K562 (cell line): ENCODE data around the gene RAD52. TPM values are rescaled to one million over a fixed set of nuclear protein-coding genes. Genes with fewer than 3 reads are reported as not detected.

Source experiments
- CHD2 ChIP-seq: IDR thresholded peaks from 2 replicates; pipeline ENCODE4 v1.6.1; 2011; ENCODE audit warnings: low read depth, low read length
- CREB1 ChIP-seq, 2 experiments: sonication (generic) in 1 of 2; formaldehyde crosslinking in 1 of 2; IDR thresholded peaks; 2 replicates each; pipeline versions ENCODE4 v1.6.1 to v1.8.0; 2012 to 2022; ENCODE audit warnings: inconsistent platforms in 1 of 2, mild to moderate bottlenecking in 1 of 2, missing genetic modification reagents in 1 of 2, moderate library complexity in 1 of 2
- E2F3 ChIP-seq: fragments of 250-450 bp; sonication (Bioruptor Pico); IDR thresholded peaks from 2 replicates; pipeline ENCODE4 v1.4.0; 2020; ENCODE audit warnings: mild to moderate bottlenecking
- HDAC2 ChIP-seq: fragments of 450-650 bp; IDR thresholded peaks from 2 replicates; pipeline ENCODE4 v1.6.1; 2016; ENCODE audit warnings: mild to moderate bottlenecking
- LARP7 ChIP-seq: fragments of 450-650 bp; IDR thresholded peaks from 2 replicates; pipeline ENCODE4 v1.6.1; 2016
- MEF2D ChIP-seq: conservative IDR thresholded peaks from 2 replicates; pipeline ENCODE4 v1.6.1; 2016; ENCODE audit warnings: low read depth, missing genetic modification characterization, missing compliant biosample characterization
- NCOR1 ChIP-seq: fragments of 450-650 bp; IDR thresholded peaks from 2 replicates; pipeline ENCODE4 v1.6.1; 2016; ENCODE audit warnings: mild to moderate bottlenecking, moderate library complexity
- NFRKB ChIP-seq: fragments of 450-650 bp; IDR thresholded peaks from 2 replicates; pipeline ENCODE4 v1.6.1; 2016; ENCODE audit warnings: low read depth
- NFXL1 ChIP-seq: fragments of 450-650 bp; formaldehyde crosslinking; IDR thresholded peaks from 2 replicates; pipeline ENCODE4 v1.4.0; 2021; ENCODE audit warnings: mild to moderate bottlenecking
- POLR2A ChIP-seq: fragments of 450-650 bp; conservative IDR thresholded peaks from 2 replicates; pipeline ENCODE4 v1.6.1; 2016
- RCOR1 ChIP-seq, 2 experiments: IDR thresholded peaks; 2 replicates each; pipeline ENCODE4 v1.6.1; 2012; ENCODE audit warnings: low read depth in 2 of 2, low read length in 2 of 2, borderline replicate concordance in 1 of 2, improper control_type of control experiment in 1 of 2
- SRSF3 ChIP-seq: fragments of 200-400 bp; formaldehyde crosslinking; IDR thresholded peaks from 2 replicates; pipeline ENCODE4 v1.6.1; 2016; ENCODE audit warnings: mild to moderate bottlenecking, low read length, moderate library complexity; ENCODE audit not compliant: insufficient read depth
- TBP ChIP-seq: optimal IDR thresholded peaks from 2 replicates; pipeline ENCODE3; 2011; ENCODE audit warnings: low read depth, low read length, improper control_type of control experiment
- ZEB2 ChIP-seq: fragments of 450-650 bp; IDR thresholded peaks from 2 replicates; pipeline ENCODE4 v1.6.1; 2016
- ZNF354B ChIP-seq: fragments of 250-450 bp; sonication (Bioruptor Pico); IDR thresholded peaks from 2 replicates; pipeline ENCODE4 v1.4.0; 2020
- ZNF551 ChIP-seq: fragments of 250-450 bp; sonication (Bioruptor Pico); IDR thresholded peaks from 2 replicates; pipeline ENCODE4 v1.5.0; 2021; ENCODE audit warnings: mild to moderate bottlenecking, moderate library complexity
- ZNF589 ChIP-seq: fragments of 200-800 bp; sonication (Bioruptor generic); IDR thresholded peaks from 2 replicates; pipeline ENCODE4 v1.6.1; 2016; ENCODE audit warnings: low read depth, missing genetic modification characterization, missing compliant biosample characterization
- polyA plus RNA-seq, 8 experiments: library from polyadenylated mRNA; depleted of rRNA in 4 of 8; stranded (reverse) in 5 of 8; unstranded in 3 of 8; fragments of >200 nt; fragmentation: Nextera tagmentation in 2 of 8; fragmentation: Illumina TruSeq in 1 of 8; extraction: Ambion mirVana in 2 of 8; extraction: Trizol in 1 of 8; gene quantifications; 2 replicates each; pipeline versions ENCODE4 v1.2.1 to v1.2.3, GENCODE V29; 2011 to 2014; ENCODE audit warnings: inconsistent platforms in 1 of 8, missing spikeins in 1 of 8
- total RNA-seq, 7 experiments: library from RNA; depleted of rRNA in 6 of 7; stranded (reverse); fragments of >200 nt in 6 of 7; fragmentation: Illumina TruSeq in 2 of 7; extraction: Trizol in 2 of 7; gene quantifications; 2 replicates each; pipeline versions ENCODE4 v1.2.1 to v1.2.3, GENCODE V29; 2011 to 2021; ENCODE audit warnings: low replicate concordance in 1 of 7
- TF ChIP-seq, protein P1 (sequence below): sonication (generic); formaldehyde crosslinking; IDR thresholded peaks from 2 replicates; pipeline ENCODE4 v1.8.0; 2022; ENCODE audit warnings: missing genetic modification reagents, mild to moderate bottlenecking, moderate library complexity, borderline replicate concordance
- TF ChIP-seq, protein P2 (sequence below): sonication (generic); formaldehyde crosslinking; IDR thresholded peaks from 2 replicates; pipeline ENCODE4 v1.8.1; 2023; ENCODE audit warnings: mild to moderate bottlenecking, missing genetic modification reagents, moderate library complexity
- TF ChIP-seq, protein P3 (sequence below): fragments of 450-650 bp; IDR thresholded peaks from 2 replicates; pipeline ENCODE4 v1.6.1; 2018; ENCODE audit not compliant: partially characterized antibody
- TF ChIP-seq, protein P4 (sequence below): sonication (generic); formaldehyde crosslinking; IDR thresholded peaks from 2 replicates; pipeline ENCODE4 v1.8.1; 2022; ENCODE audit warnings: missing genetic modification reagents

The RAD52 gene
- total and polyA plus RNA-seq, 9 of the 15 experiments (the other 6 are each of a cell fraction or from before 2014, with no cell fraction given): 1.3 to 15.9 (median 9.3) TPM

DNA sequence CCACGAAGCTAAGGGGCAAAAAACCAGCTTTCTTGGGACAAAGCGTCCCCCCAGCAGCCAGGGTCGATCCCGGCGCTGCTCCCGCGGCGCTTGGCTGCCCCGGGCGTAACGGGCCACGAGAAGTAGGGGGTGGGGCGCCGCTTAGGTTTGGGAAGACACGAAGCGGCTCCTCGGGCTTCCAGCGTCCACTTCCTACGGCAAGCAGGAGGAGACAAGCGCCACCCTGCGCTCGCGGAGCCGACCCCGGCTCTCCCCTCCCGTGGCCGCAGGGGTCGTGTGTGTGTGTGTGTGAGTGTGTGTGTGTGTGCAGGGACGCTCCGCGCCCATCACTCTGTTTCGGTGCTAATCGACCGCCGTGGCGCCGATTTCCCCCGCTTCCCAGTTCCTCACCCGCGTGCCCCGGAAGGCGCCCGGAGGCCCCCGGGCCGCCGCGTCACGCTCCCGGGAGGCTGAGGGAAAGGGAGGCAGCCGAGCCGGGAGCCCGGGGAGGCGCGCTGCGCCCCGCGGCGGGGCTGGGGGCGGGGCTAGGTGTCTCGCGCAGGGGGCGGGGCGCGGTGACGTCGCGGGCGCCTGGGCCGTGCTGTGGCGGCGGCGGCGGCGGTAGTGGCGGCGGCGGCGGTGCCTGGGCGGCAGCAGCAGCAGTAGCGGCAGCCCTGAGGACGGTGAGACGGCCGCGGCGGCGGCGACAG lies 41.3 kb upstream of the RAD52 start, which contains the start of gene ERC1 (continued):
- TF ChIP-seq ZNF551 (CRISPR knock-in tag) (no peak), RCOR1 (IDR thresholded peaks at IDR 0.05; ENCODE audit: borderline replicate concordance in 1 of 2, low read depth in 2 of 2, low read length in 2 of 2) (no peak), CHD2 (peak; percentile 51), ZEB2 (no peak), TBP (peak; percentile 66), POLR2A (peak; percentile 88), ZNF354B (no peak), HDAC2 (0 out of 2 replicates have a peak, but pooled peaks have one; percentile 52), LARP7 (peak; percentile 74; the same call in 1 of the 2 replicates), CREB1 (IDR thresholded peaks at IDR 0.05) (no peak), CREB1 (CRISPR knock-in tag; IDR thresholded peaks at IDR 0.05) (peak; percentile 71), E2F3 (0 out of 2 replicates have a peak, but pooled peaks have one; percentile 54), NFXL1 (CRISPR knock-in tag) (no peak), ZNF589 (CRISPR knock-in tag) (0 out of 2 replicates have a peak, but pooled peaks have one; percentile 27), SRSF3 (no peak), NFRKB (peak; percentile 86; the same call in 1 of the 2 replicates), NCOR1 (no peak), MEF2D (tag) (0 out of 2 replicates have a peak, but pooled peaks have one; percentile 38)
- TF ChIP-seq, protein P1, sequence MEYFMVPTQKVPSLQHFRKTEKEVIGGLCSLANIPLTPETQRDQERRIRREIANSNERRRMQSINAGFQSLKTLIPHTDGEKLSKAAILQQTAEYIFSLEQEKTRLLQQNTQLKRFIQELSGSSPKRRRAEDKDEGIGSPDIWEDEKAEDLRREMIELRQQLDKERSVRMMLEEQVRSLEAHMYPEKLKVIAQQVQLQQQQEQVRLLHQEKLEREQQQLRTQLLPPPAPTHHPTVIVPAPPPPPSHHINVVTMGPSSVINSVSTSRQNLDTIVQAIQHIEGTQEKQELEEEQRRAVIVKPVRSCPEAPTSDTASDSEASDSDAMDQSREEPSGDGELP (CRISPR knock-in tag): peak; percentile 50; the same call in 1 of the 2 replicates
- TF ChIP-seq, protein P2, sequence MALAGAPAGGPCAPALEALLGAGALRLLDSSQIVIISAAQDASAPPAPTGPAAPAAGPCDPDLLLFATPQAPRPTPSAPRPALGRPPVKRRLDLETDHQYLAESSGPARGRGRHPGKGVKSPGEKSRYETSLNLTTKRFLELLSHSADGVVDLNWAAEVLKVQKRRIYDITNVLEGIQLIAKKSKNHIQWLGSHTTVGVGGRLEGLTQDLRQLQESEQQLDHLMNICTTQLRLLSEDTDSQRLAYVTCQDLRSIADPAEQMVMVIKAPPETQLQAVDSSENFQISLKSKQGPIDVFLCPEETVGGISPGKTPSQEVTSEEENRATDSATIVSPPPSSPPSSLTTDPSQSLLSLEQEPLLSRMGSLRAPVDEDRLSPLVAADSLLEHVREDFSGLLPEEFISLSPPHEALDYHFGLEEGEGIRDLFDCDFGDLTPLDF (CRISPR knock-in tag): 0 out of 2 replicates have a peak, but pooled peaks have one; percentile 44
- TF ChIP-seq, protein P3, sequence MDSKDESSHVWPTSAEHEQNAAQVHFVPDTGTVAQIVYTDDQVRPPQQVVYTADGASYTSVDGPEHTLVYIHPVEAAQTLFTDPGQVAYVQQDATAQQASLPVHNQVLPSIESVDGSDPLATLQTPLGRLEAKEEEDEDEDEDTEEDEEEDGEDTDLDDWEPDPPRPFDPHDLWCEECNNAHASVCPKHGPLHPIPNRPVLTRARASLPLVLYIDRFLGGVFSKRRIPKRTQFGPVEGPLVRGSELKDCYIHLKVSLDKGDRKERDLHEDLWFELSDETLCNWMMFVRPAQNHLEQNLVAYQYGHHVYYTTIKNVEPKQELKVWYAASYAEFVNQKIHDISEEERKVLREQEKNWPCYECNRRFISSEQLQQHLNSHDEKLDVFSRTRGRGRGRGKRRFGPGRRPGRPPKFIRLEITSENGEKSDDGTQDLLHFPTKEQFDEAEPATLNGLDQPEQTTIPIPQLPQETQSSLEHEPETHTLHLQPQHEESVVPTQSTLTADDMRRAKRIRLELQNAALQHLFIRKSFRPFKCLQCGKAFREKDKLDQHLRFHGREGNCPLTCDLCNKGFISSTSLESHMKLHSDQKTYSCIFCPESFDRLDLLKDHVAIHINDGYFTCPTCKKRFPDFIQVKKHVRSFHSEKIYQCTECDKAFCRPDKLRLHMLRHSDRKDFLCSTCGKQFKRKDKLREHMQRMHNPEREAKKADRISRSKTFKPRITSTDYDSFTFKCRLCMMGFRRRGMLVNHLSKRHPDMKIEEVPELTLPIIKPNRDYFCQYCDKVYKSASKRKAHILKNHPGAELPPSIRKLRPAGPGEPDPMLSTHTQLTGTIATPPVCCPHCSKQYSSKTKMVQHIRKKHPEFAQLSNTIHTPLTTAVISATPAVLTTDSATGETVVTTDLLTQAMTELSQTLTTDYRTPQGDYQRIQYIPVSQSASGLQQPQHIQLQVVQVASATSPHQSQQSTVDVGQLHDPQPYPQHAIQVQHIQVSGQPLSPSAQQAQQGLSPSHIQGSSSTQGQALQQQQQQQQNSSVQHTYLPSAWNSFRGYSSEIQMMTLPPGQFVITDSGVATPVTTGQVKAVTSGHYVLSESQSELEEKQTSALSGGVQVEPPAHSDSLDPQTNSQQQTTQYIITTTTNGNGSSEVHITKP: peak; percentile 24
- TF ChIP-seq, protein P4, sequence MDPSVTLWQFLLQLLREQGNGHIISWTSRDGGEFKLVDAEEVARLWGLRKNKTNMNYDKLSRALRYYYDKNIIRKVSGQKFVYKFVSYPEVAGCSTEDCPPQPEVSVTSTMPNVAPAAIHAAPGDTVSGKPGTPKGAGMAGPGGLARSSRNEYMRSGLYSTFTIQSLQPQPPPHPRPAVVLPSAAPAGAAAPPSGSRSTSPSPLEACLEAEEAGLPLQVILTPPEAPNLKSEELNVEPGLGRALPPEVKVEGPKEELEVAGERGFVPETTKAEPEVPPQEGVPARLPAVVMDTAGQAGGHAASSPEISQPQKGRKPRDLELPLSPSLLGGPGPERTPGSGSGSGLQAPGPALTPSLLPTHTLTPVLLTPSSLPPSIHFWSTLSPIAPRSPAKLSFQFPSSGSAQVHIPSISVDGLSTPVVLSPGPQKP (CRISPR knock-in tag): no peak
